NCI-H1048 (cell line): ENCODE data around the gene KANSL2.
"Not testable (repeated sequence)": the region's sequence is repeated elsewhere in the genome, so short reads cannot be mapped to it uniquely, and the experiment has no call there.

Experiments
- DNase-seq: peaks from one replicate; lab custom pipeline; 2025; lab: John Stamatoyannopoulos, UW

The KANSL2 gene

GRCh38 chr12:48681710-48682532, at the start of gene KANSL2:
TSS of gene KANSL2 (minus strand) at chr12:48682238. CDS start at chr12:48681632, 606 bp downstream.
- DNase-seq = peak; percentile 96

- no peak for DNase-seq
These were observed 46.8 kb upstream of the KANSL2 start for GRCh38 chr12:48728807-48729206.

- not testable (repeated sequence) for DNase-seq
These were observed 38.7 kb upstream of the KANSL2 start for GRCh38 chr12:48720737-48721136.

- not testable (repeated sequence) for DNase-seq
These were observed 38.1 kb upstream of the KANSL2 start for GRCh38 chr12:48720171-48720570.

- not testable (repeated sequence) for DNase-seq
These were observed 37.0 kb upstream of the KANSL2 start for GRCh38 chr12:48719002-48719401.

- no peak for DNase-seq
These were observed 35.2 kb upstream of the KANSL2 start for GRCh38 chr12:48717252-48717695.

- peak; percentile 99 for DNase-seq
These were observed 34.6 kb upstream of the KANSL2 start, which contains the start of gene CCNT1 for GRCh38 chr12:48716493-48717251. TSS of gene CCNT1 (minus strand) at chr12:48716707. CDS start at chr12:48716675, 32 bp downstream.

- DNase-seq = no peak
These were observed 34.1 kb upstream of the KANSL2 start for GRCh38 chr12:48716168-48716492.

GRCh38 chr12:48712209-48712608, 30.2 kb upstream of the KANSL2 start:
- DNase-seq = no peak

GRCh38 chr12:48698822-48699221, 16.8 kb upstream of the KANSL2 start:
- DNase-seq = not testable (repeated sequence)

GRCh38 chr12:48696626-48697025, 14.6 kb upstream of the KANSL2 start:
- no peak for DNase-seq

GRCh38 chr12:48695859-48696258, 13.8 kb upstream of the KANSL2 start:
- no peak for DNase-seq

GRCh38 chr12:48694038-48694437, 12.0 kb upstream of the KANSL2 start:
- no peak for DNase-seq

- DNase-seq = no peak
These were observed 11.5 kb upstream of the KANSL2 start for GRCh38 chr12:48693572-48693971.

- DNase-seq = no peak
These were observed 9.9 kb upstream of the KANSL2 start for GRCh38 chr12:48691826-48692487.

GRCh38 chr12:48690990-48691389, 9.0 kb upstream of the KANSL2 start:
- no peak for DNase-seq

GRCh38 chr12:48690436-48690835, 8.4 kb upstream of the KANSL2 start:
- DNase-seq = no peak

GRCh38 chr12:48688836-48689235, 6.8 kb upstream of the KANSL2 start:
- DNase-seq = no peak

GRCh38 chr12:48687592-48687991, 5.6 kb upstream of the KANSL2 start:
- no peak for DNase-seq

- no peak for DNase-seq
These were observed 4.7 kb upstream of the KANSL2 start for GRCh38 chr12:48686615-48687334.

GRCh38 chr12:48686037-48686595, 4.1 kb upstream of the KANSL2 start:
- DNase-seq = no peak

GRCh38 chr12:48683534-48683933, 1.5 kb upstream of the KANSL2 start:
- no peak for DNase-seq
